GM23338 (cell line): ENCODE data around the gene ST3GAL4. TPM values are rescaled to one million over a fixed set of nuclear protein-coding genes. Genes with fewer than 3 reads are reported as not detected.
A peak's percentile ranks its signal among the peaks of the same experiment; 100 is the strongest.

Experiments used
- ATAC-seq: fragments of 200-7000 bp; cut with Tn5 transposase; 3 replicates; pipeline ENCODE4 v1.9.1; 2020
- DNase-seq: peaks from one replicate; pipeline ENCODE4 v3.0.0-alpha.2; 2015; ENCODE audit warnings: low spot score
- H2AFZ ChIP-seq: fragments of 200-600 bp; sonication (generic); 2 replicates; pipeline ENCODE4 v1.8.0; 2016; ENCODE audit warnings: antibody characterized with exemption, mild to moderate bottlenecking, moderate library complexity
- H3F3A ChIP-seq: fragments of 200-600 bp; sonication (generic); replicated peaks from 2 replicates; pipeline ENCODE4 v1.8.0; 2017; ENCODE audit warnings: antibody characterized with exemption, mixed run types, low read depth
- H3K27ac ChIP-seq: fragments of 200-600 bp; sonication (generic); 2 replicates; pipeline ENCODE4 v1.6.1; 2016; ENCODE audit warnings: low read depth
- H3K27me3 ChIP-seq: fragments of 200-600 bp; sonication (generic); 2 replicates; pipeline ENCODE4 v1.8.0; 2016; ENCODE audit warnings: mild to moderate bottlenecking, mixed run types, moderate library complexity; ENCODE audit not compliant: insufficient read depth
- H3K36me3 ChIP-seq: fragments of 200-600 bp; sonication (generic); 2 replicates; pipeline ENCODE4 v1.8.0; 2016; ENCODE audit warnings: mild to moderate bottlenecking; ENCODE audit not compliant: insufficient read depth
- H3K4me1 ChIP-seq: fragments of 200-600 bp; sonication (generic); 2 replicates; pipeline ENCODE4 v1.8.0; 2016; ENCODE audit warnings: mild to moderate bottlenecking, moderate library complexity; ENCODE audit not compliant: insufficient read depth
- H3K4me2 ChIP-seq: fragments of 200-600 bp; sonication (generic); 2 replicates; pipeline ENCODE4 v1.7.1; 2017; ENCODE audit warnings: mixed run types
- H3K4me3 ChIP-seq: fragments of 200-600 bp; sonication (generic); 2 replicates; pipeline ENCODE4 v1.6.1; 2016; ENCODE audit warnings: mixed run types
- H3K79me2 ChIP-seq: fragments of 200-600 bp; sonication (generic); replicated peaks from 2 replicates; pipeline ENCODE4 v1.8.0; 2017; ENCODE audit warnings: mild to moderate bottlenecking; ENCODE audit not compliant: insufficient read depth
- H3K9me2 ChIP-seq: fragments of 200-600 bp; sonication (generic); 2 replicates; pipeline ENCODE4 v1.8.0; 2017; ENCODE audit not compliant: insufficient read depth
- H4K20me1 ChIP-seq: fragments of 200-600 bp; sonication (generic); replicated peaks from 2 replicates; pipeline ENCODE4 v1.8.0; 2017; ENCODE audit warnings: mild to moderate bottlenecking; ENCODE audit not compliant: insufficient read depth
- H3K27ac Mint-ChIP-seq: 2 replicates; pipeline ENCODE4 v1.8.0; 2020; ENCODE audit warnings: inconsistent platforms, mild to moderate bottlenecking, moderate library complexity, mixed read lengths
- H3K27me3 Mint-ChIP-seq: 3 replicates; pipeline ENCODE4 v1.8.0; 2022; ENCODE audit warnings: low read depth, mild to moderate bottlenecking, moderate library complexity, mixed read lengths, inconsistent platforms; ENCODE audit not compliant: insufficient read depth, poor library complexity
- H3K36me3 Mint-ChIP-seq: 3 replicates; pipeline ENCODE4 v1.8.0; 2021; ENCODE audit warnings: low read depth, mild to moderate bottlenecking, inconsistent platforms, moderate library complexity, mixed read lengths
- H3K4me1 Mint-ChIP-seq: 3 replicates; pipeline ENCODE4 v1.8.0; 2020; ENCODE audit warnings: mild to moderate bottlenecking, inconsistent platforms, mixed read lengths
- H3K4me3 Mint-ChIP-seq: 3 replicates; pipeline ENCODE4 v1.8.0; 2021; ENCODE audit warnings: moderate library complexity, mild to moderate bottlenecking, inconsistent platforms, mixed read lengths
- H3K9me3 Mint-ChIP-seq: 3 replicates; pipeline ENCODE4 v1.8.0; 2020; ENCODE audit warnings: moderate library complexity, mild to moderate bottlenecking, inconsistent platforms, mixed read lengths
- CREB1 ChIP-seq: fragments of 250-450 bp; sonication (Bioruptor Pico); IDR thresholded peaks from 2 replicates; pipeline ENCODE4 v1.5.0; 2020; ENCODE audit warnings: low read depth, mild to moderate bottlenecking, moderate library complexity
- CTCF ChIP-seq, 2 experiments: fragments of 200-600 bp in 1 of 2; sonication (generic) in 1 of 2; conservative IDR thresholded peaks; 2 replicates each; pipeline versions ENCODE4 v1.5.1 to v1.6.1; 2016 to 2017; ENCODE audit warnings: antibody characterized with exemption in 2 of 2, low read depth in 2 of 2, mild to moderate bottlenecking in 2 of 2, moderate library complexity in 1 of 2
- ETS1 ChIP-seq: IDR thresholded peaks from 2 replicates; pipeline ENCODE4 v1.6.1; 2016; ENCODE audit warnings: antibody characterized with exemption
- EZH2 ChIP-seq: fragments of 200-600 bp; sonication (generic); IDR thresholded peaks from one replicate; pipeline ENCODE4 v1.8.0; 2017; ENCODE audit warnings: antibody characterized with exemption, mild to moderate bottlenecking, low read depth; ENCODE audit not compliant: unreplicated experiment
- EZH2phosphoT487 ChIP-seq: fragments of 200-600 bp; sonication (generic); IDR thresholded peaks from one replicate; pipeline ENCODE4 v1.8.1; 2018; ENCODE audit warnings: antibody characterized with exemption; ENCODE audit not compliant: unreplicated experiment
- JUNB ChIP-seq: IDR thresholded peaks from one replicate; pipeline ENCODE4 v1.6.1; 2016; ENCODE audit warnings: antibody characterized with exemption; ENCODE audit not compliant: unreplicated experiment
- NANOG ChIP-seq: IDR thresholded peaks from 2 replicates; pipeline ENCODE4 v1.6.1; 2016; ENCODE audit warnings: antibody characterized with exemption, borderline replicate concordance
- POLR2AphosphoS5 ChIP-seq: IDR thresholded peaks from 2 replicates; pipeline ENCODE4 v1.6.1; 2016; ENCODE audit warnings: antibody characterized with exemption, low read depth
- STAT1 ChIP-seq: IDR thresholded peaks from one replicate; pipeline ENCODE4 v1.6.1; 2016; ENCODE audit warnings: antibody characterized with exemption; ENCODE audit not compliant: unreplicated experiment
- ZNF114 ChIP-seq: fragments of 250-450 bp; sonication (Bioruptor Pico); IDR thresholded peaks from 2 replicates; pipeline ENCODE4 v1.5.0; 2020; ENCODE audit warnings: mild to moderate bottlenecking, moderate library complexity
- ZNF331 ChIP-seq: fragments of 250-450 bp; sonication (Bioruptor Pico); IDR thresholded peaks from 2 replicates; pipeline ENCODE4 v1.5.0; 2020; ENCODE audit warnings: low read depth, mild to moderate bottlenecking, moderate library complexity
- ZNF462 ChIP-seq: fragments of 250-450 bp; sonication (Bioruptor Pico); IDR thresholded peaks from 2 replicates; pipeline ENCODE4 v1.5.0; 2020; ENCODE audit warnings: mild to moderate bottlenecking, moderate library complexity
- polyA plus RNA-seq: library from polyadenylated mRNA; unstranded; fragments of >200 nt; fragmentation: Nextera tagmentation; extraction: Ambion mirVana; gene quantifications from 2 replicates; pipeline ENCODE4 v1.2.1, GENCODE V29; 2016
- total RNA-seq: library from RNA; depleted of rRNA; stranded (reverse); fragments of >200 nt; shearing (Covaris generic); gene quantifications from 2 replicates; pipeline ENCODE4 v1.2.3, GENCODE V29; 2014
- TF ChIP-seq, protein P1 (sequence below): IDR thresholded peaks from one replicate; pipeline ENCODE4 v1.6.1; 2018; ENCODE audit warnings: antibody characterized with exemption; ENCODE audit not compliant: unreplicated experiment

Gene ST3GAL4
- total and polyA plus RNA-seq, 2 experiments from 2014 or later: 10.1 to 28.0 TPM

- Histone ChIP-seq H3K4me3 (no peak overlapping the region), H2AFZ (no peak overlapping the region), H3K4me1 (no peaks in the 10 kb centered on the region), H4K20me1 (no peaks in the 10 kb centered on the region), H3K79me2 (no peaks in the 10 kb centered on the region), H3K27ac (no peak overlapping the region), H3K9me2 (0 out of 2 replicates have a peak, but pooled peaks cover 4% of the 10 kb centered on the region), H3K36me3 (no peaks in the 10 kb centered on the region), H3K4me2 (no peak overlapping the region), H3F3A (peaks cover 19% of the 10 kb centered on the region), H3K27me3 (no peaks in the 10 kb centered on the region)
- Mint-ChIP-seq H3K4me1 (peaks cover 9% of the 10 kb centered on the region), H3K9me3 (peaks cover 25% of the 10 kb centered on the region), H3K4me3 (no peak overlapping the region), H3K27ac (peak overlapping the region; percentile 28; the same call in 1 of the 2 replicates), H3K36me3 (peaks cover 13% of the 10 kb centered on the region), H3K27me3 (peaks cover 22% of the 10 kb centered on the region)
- no peak for ATAC-seq
- TF ChIP-seq POLR2AphosphoS5: no peak
- no peak for TF ChIP-seq ZNF114 (CRISPR knock-in tag)
- no peak for TF ChIP-seq NANOG
- TF ChIP-seq, protein P1, sequence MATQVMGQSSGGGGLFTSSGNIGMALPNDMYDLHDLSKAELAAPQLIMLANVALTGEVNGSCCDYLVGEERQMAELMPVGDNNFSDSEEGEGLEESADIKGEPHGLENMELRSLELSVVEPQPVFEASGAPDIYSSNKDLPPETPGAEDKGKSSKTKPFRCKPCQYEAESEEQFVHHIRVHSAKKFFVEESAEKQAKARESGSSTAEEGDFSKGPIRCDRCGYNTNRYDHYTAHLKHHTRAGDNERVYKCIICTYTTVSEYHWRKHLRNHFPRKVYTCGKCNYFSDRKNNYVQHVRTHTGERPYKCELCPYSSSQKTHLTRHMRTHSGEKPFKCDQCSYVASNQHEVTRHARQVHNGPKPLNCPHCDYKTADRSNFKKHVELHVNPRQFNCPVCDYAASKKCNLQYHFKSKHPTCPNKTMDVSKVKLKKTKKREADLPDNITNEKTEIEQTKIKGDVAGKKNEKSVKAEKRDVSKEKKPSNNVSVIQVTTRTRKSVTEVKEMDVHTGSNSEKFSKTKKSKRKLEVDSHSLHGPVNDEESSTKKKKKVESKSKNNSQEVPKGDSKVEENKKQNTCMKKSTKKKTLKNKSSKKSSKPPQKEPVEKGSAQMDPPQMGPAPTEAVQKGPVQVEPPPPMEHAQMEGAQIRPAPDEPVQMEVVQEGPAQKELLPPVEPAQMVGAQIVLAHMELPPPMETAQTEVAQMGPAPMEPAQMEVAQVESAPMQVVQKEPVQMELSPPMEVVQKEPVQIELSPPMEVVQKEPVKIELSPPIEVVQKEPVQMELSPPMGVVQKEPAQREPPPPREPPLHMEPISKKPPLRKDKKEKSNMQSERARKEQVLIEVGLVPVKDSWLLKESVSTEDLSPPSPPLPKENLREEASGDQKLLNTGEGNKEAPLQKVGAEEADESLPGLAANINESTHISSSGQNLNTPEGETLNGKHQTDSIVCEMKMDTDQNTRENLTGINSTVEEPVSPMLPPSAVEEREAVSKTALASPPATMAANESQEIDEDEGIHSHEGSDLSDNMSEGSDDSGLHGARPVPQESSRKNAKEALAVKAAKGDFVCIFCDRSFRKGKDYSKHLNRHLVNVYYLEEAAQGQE: no peak
- TF ChIP-seq ETS1: no peak
- no peak for TF ChIP-seq ZNF331 (CRISPR knock-in tag)
- no peak for TF ChIP-seq EZH2phosphoT487
- no peak for TF ChIP-seq JUNB
- no peak for TF ChIP-seq EZH2
- no peak for TF ChIP-seq CTCF (conservative IDR thresholded peaks at IDR 0.05; ENCODE audit: low read depth in 2 of 2)
- TF ChIP-seq ZNF462 (CRISPR knock-in tag): no peak
- no peak for TF ChIP-seq STAT1
- TF ChIP-seq CREB1 (CRISPR knock-in tag): no peak
- DNase-seq: no peak
Measured at GRCh38 chr11:126451211-126451802, 95.8 kb downstream of the ST3GAL4 start.
